ENCODE data around the gene GRIP1. TPM values are rescaled to one million over a fixed set of nuclear protein-coding genes. Genes with fewer than 3 reads are reported as not detected.

The GRIP1 gene
- total RNA-seq, 1 experiment from 2014 or later = 22.5 TPM

DNA sequence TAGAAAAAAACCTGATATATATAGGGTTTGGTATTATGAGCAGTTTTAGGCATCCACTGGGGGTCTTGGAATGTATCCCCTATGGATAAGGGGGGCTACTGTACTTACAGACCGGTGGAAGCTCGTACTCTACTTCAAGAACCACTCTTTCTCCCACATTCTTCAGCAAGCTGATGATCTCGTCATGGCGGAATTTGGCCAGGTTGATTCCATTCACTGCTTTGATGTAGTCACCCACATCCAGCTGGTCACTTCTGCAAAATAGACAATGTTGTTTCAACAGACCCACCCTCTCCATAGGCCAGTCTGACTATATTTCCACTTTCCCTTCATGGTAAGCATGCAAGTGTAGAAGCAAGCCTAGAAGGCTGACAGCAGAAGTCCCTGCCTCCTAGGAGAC, 139.9 kb downstream of the GRIP1 start:
- ATAC-seq = peak; percentile 26; the same call in 1 of the 2 replicates
- TF ChIP-seq ESRRA (CRISPR knock-in tag; IDR thresholded peaks at IDR 0.05; ENCODE audit: borderline replicate concordance) (no peak), ZNF396 (CRISPR knock-in tag; IDR thresholded peaks at IDR 0.05; ENCODE audit: borderline replicate concordance) (no peak), ZNF121 (CRISPR knock-in tag; IDR thresholded peaks at IDR 0.05) (no peak), ZNF416 (CRISPR knock-in tag; IDR thresholded peaks at IDR 0.05) (no peak), NR2C2 (CRISPR knock-in tag; IDR thresholded peaks at IDR 0.05) (no peak), NR1H2 (CRISPR knock-in tag; IDR thresholded peaks at IDR 0.05) (no peak), NR3C1 (CRISPR knock-in tag; conservative IDR thresholded peaks at IDR 0.05; ENCODE audit: low read depth) (no peak), ZNF263 (CRISPR knock-in tag; IDR thresholded peaks at IDR 0.05; ENCODE audit: low read depth) (no peak)
- TF ChIP-seq, protein P1, sequence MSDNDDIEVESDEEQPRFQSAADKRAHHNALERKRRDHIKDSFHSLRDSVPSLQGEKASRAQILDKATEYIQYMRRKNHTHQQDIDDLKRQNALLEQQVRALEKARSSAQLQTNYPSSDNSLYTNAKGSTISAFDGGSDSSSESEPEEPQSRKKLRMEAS (CRISPR knock-in tag; IDR thresholded peaks at IDR 0.05) = no peak
- TF ChIP-seq, protein P2, sequence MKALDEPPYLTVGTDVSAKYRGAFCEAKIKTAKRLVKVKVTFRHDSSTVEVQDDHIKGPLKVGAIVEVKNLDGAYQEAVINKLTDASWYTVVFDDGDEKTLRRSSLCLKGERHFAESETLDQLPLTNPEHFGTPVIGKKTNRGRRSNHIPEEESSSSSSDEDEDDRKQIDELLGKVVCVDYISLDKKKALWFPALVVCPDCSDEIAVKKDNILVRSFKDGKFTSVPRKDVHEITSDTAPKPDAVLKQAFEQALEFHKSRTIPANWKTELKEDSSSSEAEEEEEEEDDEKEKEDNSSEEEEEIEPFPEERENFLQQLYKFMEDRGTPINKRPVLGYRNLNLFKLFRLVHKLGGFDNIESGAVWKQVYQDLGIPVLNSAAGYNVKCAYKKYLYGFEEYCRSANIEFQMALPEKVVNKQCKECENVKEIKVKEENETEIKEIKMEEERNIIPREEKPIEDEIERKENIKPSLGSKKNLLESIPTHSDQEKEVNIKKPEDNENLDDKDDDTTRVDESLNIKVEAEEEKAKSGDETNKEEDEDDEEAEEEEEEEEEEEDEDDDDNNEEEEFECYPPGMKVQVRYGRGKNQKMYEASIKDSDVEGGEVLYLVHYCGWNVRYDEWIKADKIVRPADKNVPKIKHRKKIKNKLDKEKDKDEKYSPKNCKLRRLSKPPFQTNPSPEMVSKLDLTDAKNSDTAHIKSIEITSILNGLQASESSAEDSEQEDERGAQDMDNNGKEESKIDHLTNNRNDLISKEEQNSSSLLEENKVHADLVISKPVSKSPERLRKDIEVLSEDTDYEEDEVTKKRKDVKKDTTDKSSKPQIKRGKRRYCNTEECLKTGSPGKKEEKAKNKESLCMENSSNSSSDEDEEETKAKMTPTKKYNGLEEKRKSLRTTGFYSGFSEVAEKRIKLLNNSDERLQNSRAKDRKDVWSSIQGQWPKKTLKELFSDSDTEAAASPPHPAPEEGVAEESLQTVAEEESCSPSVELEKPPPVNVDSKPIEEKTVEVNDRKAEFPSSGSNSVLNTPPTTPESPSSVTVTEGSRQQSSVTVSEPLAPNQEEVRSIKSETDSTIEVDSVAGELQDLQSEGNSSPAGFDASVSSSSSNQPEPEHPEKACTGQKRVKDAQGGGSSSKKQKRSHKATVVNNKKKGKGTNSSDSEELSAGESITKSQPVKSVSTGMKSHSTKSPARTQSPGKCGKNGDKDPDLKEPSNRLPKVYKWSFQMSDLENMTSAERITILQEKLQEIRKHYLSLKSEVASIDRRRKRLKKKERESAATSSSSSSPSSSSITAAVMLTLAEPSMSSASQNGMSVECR (CRISPR knock-in tag; IDR thresholded peaks at IDR 0.05; ENCODE audit: borderline replicate concordance) = no peak
- H3K4me1 Mint-ChIP-seq = peaks cover 3% of the 10 kb centered on the region
- ChIA-PET CTCF (interaction anchor here (1.9 kb wide), 1 partner anchor 10 kb away, joined by 5 read pairs; no protein-coding TSS in a partner anchor), POLR2A (no interaction called here)
- H3K27ac Mint-ChIP-seq = no peak overlapping the region
- H3K36me3 Mint-ChIP-seq = no peaks in the 10 kb centered on the region
- no peaks in the 10 kb centered on the region for H3K27me3 Mint-ChIP-seq (ENCODE audit: low read depth)
- no peak overlapping the region for H3K4me3 Mint-ChIP-seq
- peak; percentile 34 for DNase-seq (ENCODE audit: low spot score)
- no peaks in the 10 kb centered on the region; the same call in 1 of the 2 replicates for H3K9me3 Mint-ChIP-seq

DNA sequence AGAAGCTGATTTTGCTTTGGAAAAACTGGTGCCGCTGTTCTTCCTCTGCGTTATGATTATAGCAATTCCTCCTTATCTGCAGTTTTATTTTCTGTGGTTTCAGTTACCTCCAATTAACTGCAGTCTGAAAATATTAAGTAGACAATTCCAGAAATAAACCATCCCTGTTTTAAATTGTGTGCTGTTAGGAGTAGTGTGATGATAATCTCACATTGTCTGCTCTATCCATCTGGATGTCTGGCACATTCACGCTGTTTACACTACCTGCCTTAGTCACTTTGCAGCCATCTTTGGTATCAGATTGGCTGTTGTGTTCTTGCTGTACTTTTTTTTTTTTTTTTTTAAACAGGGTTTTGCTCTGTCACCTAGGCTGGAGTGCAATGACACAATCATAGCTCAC, 141.0 kb downstream of the GRIP1 start:
- TF ChIP-seq, protein P3, sequence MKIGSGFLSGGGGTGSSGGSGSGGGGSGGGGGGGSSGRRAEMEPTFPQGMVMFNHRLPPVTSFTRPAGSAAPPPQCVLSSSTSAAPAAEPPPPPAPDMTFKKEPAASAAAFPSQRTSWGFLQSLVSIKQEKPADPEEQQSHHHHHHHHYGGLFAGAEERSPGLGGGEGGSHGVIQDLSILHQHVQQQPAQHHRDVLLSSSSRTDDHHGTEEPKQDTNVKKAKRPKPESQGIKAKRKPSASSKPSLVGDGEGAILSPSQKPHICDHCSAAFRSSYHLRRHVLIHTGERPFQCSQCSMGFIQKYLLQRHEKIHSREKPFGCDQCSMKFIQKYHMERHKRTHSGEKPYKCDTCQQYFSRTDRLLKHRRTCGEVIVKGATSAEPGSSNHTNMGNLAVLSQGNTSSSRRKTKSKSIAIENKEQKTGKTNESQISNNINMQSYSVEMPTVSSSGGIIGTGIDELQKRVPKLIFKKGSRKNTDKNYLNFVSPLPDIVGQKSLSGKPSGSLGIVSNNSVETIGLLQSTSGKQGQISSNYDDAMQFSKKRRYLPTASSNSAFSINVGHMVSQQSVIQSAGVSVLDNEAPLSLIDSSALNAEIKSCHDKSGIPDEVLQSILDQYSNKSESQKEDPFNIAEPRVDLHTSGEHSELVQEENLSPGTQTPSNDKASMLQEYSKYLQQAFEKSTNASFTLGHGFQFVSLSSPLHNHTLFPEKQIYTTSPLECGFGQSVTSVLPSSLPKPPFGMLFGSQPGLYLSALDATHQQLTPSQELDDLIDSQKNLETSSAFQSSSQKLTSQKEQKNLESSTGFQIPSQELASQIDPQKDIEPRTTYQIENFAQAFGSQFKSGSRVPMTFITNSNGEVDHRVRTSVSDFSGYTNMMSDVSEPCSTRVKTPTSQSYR (CRISPR knock-in tag; IDR thresholded peaks at IDR 0.05) = no peak
- ChIA-PET POLR2A (interaction anchor here (0.7 kb wide), 1 partner anchor 90 kb away, joined by 3 read pairs; no protein-coding TSS in a partner anchor), CTCF (interaction anchor here (1.9 kb wide), 1 partner anchor 11 kb away, joined by 5 read pairs; no protein-coding TSS in a partner anchor)
- Mint-ChIP-seq H3K9me3 (no peaks in the 10 kb centered on the region; the same call in 1 of the 2 replicates), H3K27me3 (ENCODE audit: low read depth) (no peaks in the 10 kb centered on the region), H3K4me3 (no peak overlapping the region), H3K27ac (no peak overlapping the region), H3K36me3 (no peaks in the 10 kb centered on the region), H3K4me1 (peaks cover 3% of the 10 kb centered on the region)
- DNase-seq (ENCODE audit: low spot score) (no peak), ATAC-seq (no peak)

DNA sequence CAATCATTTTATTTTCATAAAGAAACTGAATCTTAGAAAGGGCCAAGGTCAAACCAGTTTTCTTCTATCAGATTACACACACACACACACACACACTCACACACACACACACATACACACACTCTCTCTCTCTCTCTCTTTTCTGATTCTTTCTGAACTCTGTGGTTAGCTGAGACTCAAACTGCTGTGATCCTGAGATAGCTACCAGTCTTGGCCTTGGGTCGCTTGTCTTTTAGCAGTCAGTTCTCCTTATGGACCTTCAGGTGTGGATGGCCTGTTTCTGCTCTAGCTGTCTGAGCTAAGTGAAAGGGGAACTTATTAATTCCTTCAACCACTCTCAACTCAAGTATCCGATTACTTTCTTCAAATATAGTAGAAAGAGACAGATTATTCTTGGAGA, 145.1 kb downstream of the GRIP1 start:
- DNase-seq (ENCODE audit: low spot score) (no peak), ATAC-seq (no peak)
- Mint-ChIP-seq H3K9me3 (peaks cover 12% of the 10 kb centered on the region), H3K27me3 (ENCODE audit: low read depth) (no peaks in the 10 kb centered on the region), H3K4me1 (peaks cover 10% of the 10 kb centered on the region), H3K36me3 (peaks cover 8% of the 10 kb centered on the region), H3K4me3 (no peak overlapping the region), H3K27ac (no peak overlapping the region)
- POLR2A ChIA-PET = no interaction called here
- CTCF ChIA-PET = interaction anchor here (1.0 kb wide), 1 partner anchor 155 kb away, joined by 3 read pairs; no protein-coding TSS in a partner anchor
- TF ChIP-seq PRRX2 (CRISPR knock-in tag; IDR thresholded peaks at IDR 0.05) = no peak
- no peak for TF ChIP-seq TCF7 (CRISPR knock-in tag; IDR thresholded peaks at IDR 0.05; ENCODE audit: low read depth)
- no peak for TF ChIP-seq ZNF423 (CRISPR knock-in tag; IDR thresholded peaks at IDR 0.05)
- TF ChIP-seq SMAD4 (CRISPR knock-in tag; IDR thresholded peaks at IDR 0.05) = no peak
- TF ChIP-seq ZNF671 (CRISPR knock-in tag; IDR thresholded peaks at IDR 0.05) = no peak
- no peak for TF ChIP-seq GABPB1 (CRISPR knock-in tag; IDR thresholded peaks at IDR 0.05)
- TF ChIP-seq EMX1 (CRISPR knock-in tag; IDR thresholded peaks at IDR 0.05) = no peak
- TF ChIP-seq, protein P4, sequence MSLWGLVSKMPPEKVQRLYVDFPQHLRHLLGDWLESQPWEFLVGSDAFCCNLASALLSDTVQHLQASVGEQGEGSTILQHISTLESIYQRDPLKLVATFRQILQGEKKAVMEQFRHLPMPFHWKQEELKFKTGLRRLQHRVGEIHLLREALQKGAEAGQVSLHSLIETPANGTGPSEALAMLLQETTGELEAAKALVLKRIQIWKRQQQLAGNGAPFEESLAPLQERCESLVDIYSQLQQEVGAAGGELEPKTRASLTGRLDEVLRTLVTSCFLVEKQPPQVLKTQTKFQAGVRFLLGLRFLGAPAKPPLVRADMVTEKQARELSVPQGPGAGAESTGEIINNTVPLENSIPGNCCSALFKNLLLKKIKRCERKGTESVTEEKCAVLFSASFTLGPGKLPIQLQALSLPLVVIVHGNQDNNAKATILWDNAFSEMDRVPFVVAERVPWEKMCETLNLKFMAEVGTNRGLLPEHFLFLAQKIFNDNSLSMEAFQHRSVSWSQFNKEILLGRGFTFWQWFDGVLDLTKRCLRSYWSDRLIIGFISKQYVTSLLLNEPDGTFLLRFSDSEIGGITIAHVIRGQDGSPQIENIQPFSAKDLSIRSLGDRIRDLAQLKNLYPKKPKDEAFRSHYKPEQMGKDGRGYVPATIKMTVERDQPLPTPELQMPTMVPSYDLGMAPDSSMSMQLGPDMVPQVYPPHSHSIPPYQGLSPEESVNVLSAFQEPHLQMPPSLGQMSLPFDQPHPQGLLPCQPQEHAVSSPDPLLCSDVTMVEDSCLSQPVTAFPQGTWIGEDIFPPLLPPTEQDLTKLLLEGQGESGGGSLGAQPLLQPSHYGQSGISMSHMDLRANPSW (CRISPR knock-in tag; conservative IDR thresholded peaks at IDR 0.05; ENCODE audit: low read depth) = no peak
- no peak for TF ChIP-seq ZNF232 (CRISPR knock-in tag; IDR thresholded peaks at IDR 0.05)
- TF ChIP-seq, protein P5, sequence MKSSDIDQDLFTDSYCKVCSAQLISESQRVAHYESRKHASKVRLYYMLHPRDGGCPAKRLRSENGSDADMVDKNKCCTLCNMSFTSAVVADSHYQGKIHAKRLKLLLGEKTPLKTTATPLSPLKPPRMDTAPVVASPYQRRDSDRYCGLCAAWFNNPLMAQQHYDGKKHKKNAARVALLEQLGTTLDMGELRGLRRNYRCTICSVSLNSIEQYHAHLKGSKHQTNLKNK (CRISPR knock-in tag; IDR thresholded peaks at IDR 0.05) = no peak
- TF ChIP-seq KAT7 (CRISPR knock-in tag; IDR thresholded peaks at IDR 0.05; ENCODE audit: borderline replicate concordance) = no peak
- TF ChIP-seq RORB (CRISPR knock-in tag; IDR thresholded peaks at IDR 0.05) = no peak
- TF ChIP-seq SP1 (CRISPR knock-in tag; conservative IDR thresholded peaks at IDR 0.05) = no peak
- no peak for TF ChIP-seq NR2C2 (CRISPR knock-in tag; IDR thresholded peaks at IDR 0.05)
- no peak for TF ChIP-seq JAZF1 (CRISPR knock-in tag; IDR thresholded peaks at IDR 0.05)

All from WTC11 (cell line).